Activated CD4-positive, alpha-beta memory T cell treated with anti-CD3 and anti-CD28 coated beads, Interleukin-2, amount 10 ng/mL, durations not matched to agents 7 days and 5 days (primary cell): ENCODE measurements around the gene FBH1. TPM values are rescaled to one million over a fixed set of nuclear protein-coding genes. Genes with fewer than 3 reads are reported as not detected.

Experiments
- CTCF ChIA-PET: fragments of 350-600 bp; sonication (Branson Sonifier 250); formaldehyde crosslinking; loops from one replicate; lab custom pipeline; 2021; ENCODE audit warnings: antibody characterized with exemption, inconsistent platforms; lab: Charles Lee
- POLR2A ChIA-PET: fragments of 350-600 bp; sonication (Branson Sonifier 250); formaldehyde crosslinking; loops from one replicate; lab custom pipeline; 2021; ENCODE audit warnings: antibody characterized with exemption; lab: Charles Lee
- DNase-seq: peaks from one replicate; pipeline ENCODE4 v3.0.0-alpha.2; 2020
- H3K27ac Mint-ChIP-seq: one replicate; pipeline ENCODE4 v1.8.0; 2021; ENCODE audit warnings: mild to moderate bottlenecking, mixed read lengths
- H3K27me3 Mint-ChIP-seq: one replicate; pipeline ENCODE4 v1.8.0; 2021; ENCODE audit warnings: mixed read lengths
- H3K36me3 Mint-ChIP-seq: one replicate; pipeline ENCODE4 v1.8.0; 2021; ENCODE audit warnings: low read depth, mixed read lengths
- H3K4me1 Mint-ChIP-seq: one replicate; pipeline ENCODE4 v1.8.0; 2021; ENCODE audit warnings: mixed read lengths
- H3K4me3 Mint-ChIP-seq: one replicate; pipeline ENCODE4 v1.8.0; 2021; ENCODE audit warnings: mild to moderate bottlenecking, mixed read lengths
- H3K9me3 Mint-ChIP-seq: one replicate; pipeline ENCODE4 v1.8.0; 2021; ENCODE audit warnings: mixed read lengths
- total RNA-seq, 2 experiments: library from RNA; stranded (reverse); gene quantifications; one replicate each; pipeline ENCODE4 v1.2.3, GENCODE V29; 2021

FBH1 gene
- total RNA-seq, 2 experiments from 2014 or later: 54.8 to 61.6 TPM

GRCh38 chr10:5887029-5887428 lies 3.0 kb upstream of the FBH1 start:
- no peak overlapping the region for H3K4me3 Mint-ChIP-seq
- no peak overlapping the region for H3K27ac Mint-ChIP-seq
- CTCF ChIA-PET: interaction anchor here (0.6 to 2.7 kb wide), 3 partner anchors 13 to 91 kb away, joined by 4 to 8 read pairs (median 5); no protein-coding TSS in a partner anchor
- POLR2A ChIA-PET: interaction anchor here (0.6 to 1.1 kb wide), 2 partner anchors 8 to 74 kb away, joined by 3 read pairs; partner anchors contain the start of gene GDI2
- H3K4me1 Mint-ChIP-seq: peaks cover 30% of the 10 kb centered on the region
- H3K27me3 Mint-ChIP-seq: no peaks in the 10 kb centered on the region
- H3K36me3 Mint-ChIP-seq: peaks cover 31% of the 10 kb centered on the region
- no peaks in the 10 kb centered on the region for H3K9me3 Mint-ChIP-seq
- DNase-seq: no peak

- no peak overlapping the region for H3K27ac Mint-ChIP-seq
- H3K4me3 Mint-ChIP-seq: no peak overlapping the region
- POLR2A ChIA-PET: interaction anchor here (0.9 to 4.3 kb wide), 5 partner anchors 8 to 123 kb away, joined by 3 to 31 read pairs (median 3); partner anchors contain the start of genes GDI2 and IL15RA
- no peaks in the 10 kb centered on the region for H3K9me3 Mint-ChIP-seq
- DNase-seq: no peak
- CTCF ChIA-PET: interaction anchor here (1.0 to 2.7 kb wide), 3 partner anchors 14 to 258 kb away, joined by 4 to 8 read pairs (median 5); partner anchors contain the start of gene GDI2
- no peaks in the 10 kb centered on the region for H3K27me3 Mint-ChIP-seq
- peaks cover 31% of the 10 kb centered on the region for H3K36me3 Mint-ChIP-seq
- H3K4me1 Mint-ChIP-seq: peaks cover 36% of the 10 kb centered on the region
Measured at GRCh38 chr10:5887641-5888040, 2.4 kb upstream of the FBH1 start.

- POLR2A ChIA-PET: interaction anchor here (0.8 to 4.3 kb wide), 6 partner anchors 9 to 123 kb away, joined by 3 to 31 read pairs (median 3); partner anchors contain the start of genes GDI2 and IL15RA
- no peak overlapping the region for H3K27ac Mint-ChIP-seq
- no peaks in the 10 kb centered on the region for H3K9me3 Mint-ChIP-seq
- H3K27me3 Mint-ChIP-seq: no peaks in the 10 kb centered on the region
- peaks cover 39% of the 10 kb centered on the region for H3K4me1 Mint-ChIP-seq
- DNase-seq: no peak
- CTCF ChIA-PET: interaction anchor here (0.5 to 2.7 kb wide), 4 partner anchors 14 to 259 kb away, joined by 3 to 8 read pairs (median 4); partner anchors contain the start of gene GDI2
- H3K4me3 Mint-ChIP-seq: peak overlapping the region; percentile 83
- peaks cover 31% of the 10 kb centered on the region for H3K36me3 Mint-ChIP-seq
Measured at GRCh38 chr10:5888351-5888750, 1.7 kb upstream of the FBH1 start.

DNA sequence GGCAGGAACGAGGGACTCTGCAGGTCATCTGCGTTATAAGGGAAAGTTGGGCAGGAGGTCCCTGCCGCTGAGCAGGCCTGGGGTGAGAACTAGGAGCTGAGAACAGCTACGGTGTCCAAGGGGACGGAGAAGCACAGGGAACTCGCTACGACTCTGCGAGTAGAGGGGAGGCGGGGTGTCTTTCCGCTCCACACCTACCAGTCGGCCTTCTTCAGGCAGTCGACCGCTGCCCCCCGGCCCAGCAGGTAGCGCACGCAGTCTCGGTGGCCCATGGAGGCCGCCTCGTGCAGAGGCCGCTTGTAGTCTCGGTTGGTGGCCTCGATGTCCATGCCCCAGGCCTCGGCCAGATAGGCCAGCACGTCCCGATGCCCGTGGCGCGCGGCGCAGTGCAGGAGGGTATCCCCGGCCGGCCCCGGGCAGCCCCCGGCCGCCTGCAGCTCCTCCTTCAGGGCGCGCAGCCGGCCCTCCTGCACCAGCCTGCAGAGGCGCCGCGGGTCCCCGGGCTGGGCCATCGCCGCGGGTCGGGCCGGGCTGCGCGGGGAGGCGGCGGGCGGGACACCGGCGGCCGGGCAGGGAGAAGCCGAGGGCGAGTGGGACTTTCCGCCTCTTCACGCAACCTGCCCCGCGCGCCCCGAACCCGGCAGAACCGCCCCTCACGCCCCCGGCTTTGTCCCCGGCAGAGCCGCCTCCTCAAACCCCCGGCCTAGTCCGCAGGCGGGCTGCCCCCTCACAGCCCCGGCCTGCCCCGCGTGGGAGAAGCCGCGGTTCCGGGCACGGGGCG lies 1.0 kb upstream of the FBH1 start:
- H3K27me3 Mint-ChIP-seq: no peaks in the 10 kb centered on the region
- H3K9me3 Mint-ChIP-seq: no peaks in the 10 kb centered on the region
- no peak overlapping the region for H3K27ac Mint-ChIP-seq
- H3K36me3 Mint-ChIP-seq: peaks cover 32% of the 10 kb centered on the region
- H3K4me1 Mint-ChIP-seq: peaks cover 41% of the 10 kb centered on the region
- peak overlapping the region; percentile 84 for H3K4me3 Mint-ChIP-seq
- ChIA-PET POLR2A (interaction anchor here (0.7 to 4.3 kb wide), 14 partner anchors 12 to 205 kb away, joined by 3 to 42 read pairs (median 6); partner anchors contain the start of genes GDI2, IL15RA and TASOR2), CTCF (interaction anchor here (0.5 to 2.7 kb wide), 10 partner anchors 11 to 411 kb away, joined by 3 to 9 read pairs (median 5); partner anchors contain the start of genes GDI2 and IL15RA)
- DNase-seq: peak; percentile 49

DNA sequence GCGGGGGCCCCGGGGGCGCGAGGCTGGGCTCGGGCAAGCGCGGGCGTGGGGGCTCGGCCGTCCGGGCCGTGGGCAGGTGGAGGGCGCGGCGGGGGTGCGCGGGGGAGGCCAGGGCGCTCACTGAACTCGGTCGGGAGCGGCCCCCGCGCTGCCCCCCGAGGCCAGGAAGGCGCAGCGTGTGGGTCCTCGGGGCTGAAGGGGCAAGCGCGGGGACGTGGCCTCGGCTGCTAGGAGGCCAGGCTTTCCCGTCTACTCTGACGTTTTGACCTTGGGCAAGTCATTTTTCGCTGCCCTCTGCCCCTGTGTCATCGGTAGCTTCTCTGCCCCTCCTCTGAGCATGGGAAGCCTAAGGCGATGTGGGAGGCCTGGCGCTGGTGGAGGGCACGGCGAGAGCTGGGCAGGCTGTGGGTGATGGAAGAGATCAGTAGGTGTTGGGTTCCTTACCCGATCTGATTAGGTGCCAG lies 441 bp downstream of the FBH1 start:
- peak; percentile 41 for DNase-seq
- H3K9me3 Mint-ChIP-seq: no peaks in the 10 kb centered on the region
- ChIA-PET CTCF (interaction anchor here (0.9 to 1.7 kb wide), 9 partner anchors 13 to 254 kb away, joined by 3 to 9 read pairs (median 5); partner anchors contain the start of genes GDI2, IL15RA and TASOR2), POLR2A (interaction anchor here (0.7 to 4.3 kb wide), 17 partner anchors 8 to 221 kb away, joined by 3 to 42 read pairs (median 4); partner anchors contain the start of genes GDI2, IL15RA and TASOR2)
- peak overlapping the region; percentile 68 for H3K27ac Mint-ChIP-seq
- peaks cover 41% of the 10 kb centered on the region for H3K36me3 Mint-ChIP-seq
- no peaks in the 10 kb centered on the region for H3K27me3 Mint-ChIP-seq
- peak overlapping the region; percentile 91 for H3K4me3 Mint-ChIP-seq
- peaks cover 52% of the 10 kb centered on the region for H3K4me1 Mint-ChIP-seq

DNA sequence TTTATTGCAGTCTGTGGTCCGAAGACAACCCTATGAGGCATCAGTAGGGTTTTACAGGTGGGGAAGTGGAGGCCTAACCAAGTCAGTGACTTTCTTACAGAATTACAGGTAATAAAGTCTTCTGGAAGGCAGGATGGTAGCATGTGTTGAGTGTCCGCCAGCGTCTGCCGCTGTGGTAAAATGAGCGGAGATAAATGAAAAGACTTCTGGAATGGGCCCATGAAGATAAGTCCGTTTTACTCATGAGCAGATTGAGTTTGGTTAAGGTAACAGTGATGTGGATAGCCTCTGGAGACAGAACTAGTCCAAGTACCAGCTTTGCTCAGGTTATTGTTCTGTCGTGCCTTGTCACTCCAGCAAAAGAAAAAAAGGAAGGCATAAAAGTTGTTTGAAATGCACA lies 966 bp downstream of the FBH1 start:
- Mint-ChIP-seq H3K4me3 (peak overlapping the region; percentile 91), H3K27ac (peak overlapping the region; percentile 68), H3K27me3 (no peaks in the 10 kb centered on the region), H3K36me3 (peaks cover 41% of the 10 kb centered on the region), H3K4me1 (peaks cover 57% of the 10 kb centered on the region), H3K9me3 (no peaks in the 10 kb centered on the region)
- ChIA-PET POLR2A (interaction anchor here (1.4 to 4.3 kb wide), 9 partner anchors 8 to 207 kb away, joined by 3 to 42 read pairs (median 7); partner anchors contain the start of genes GDI2, IL15RA and TASOR2), CTCF (no interaction called here)
- DNase-seq: no peak

DNA sequence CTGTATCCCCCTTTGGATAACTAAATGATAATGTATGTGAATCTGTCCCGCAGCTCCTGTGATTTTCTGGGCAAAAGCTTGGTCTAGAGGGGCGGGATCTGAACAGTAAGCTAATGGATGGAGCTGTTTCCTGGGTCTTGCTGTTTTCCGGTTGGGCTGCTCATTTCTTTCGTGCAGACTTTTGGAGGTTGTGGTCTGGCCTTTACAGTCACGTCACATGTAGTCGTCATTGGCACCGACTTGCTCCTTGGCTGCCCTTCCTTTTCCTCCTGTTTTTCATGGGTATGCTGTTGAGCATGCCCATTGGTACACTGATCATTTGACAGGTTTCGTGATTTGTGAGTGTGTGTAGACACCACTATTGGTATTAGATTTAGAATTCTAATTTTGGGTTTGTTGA lies 2.0 kb downstream of the FBH1 start:
- CTCF ChIA-PET: no interaction called here
- POLR2A ChIA-PET: interaction anchor here (0.8 to 3.1 kb wide), 2 partner anchors 78 to 719 kb away, joined by 3 to 42 read pairs; partner anchors contain the start of gene GDI2

GRCh38 chr10:5893321-5893720 lies 3.3 kb downstream of the FBH1 start:
- DNase-seq: no peak
- CTCF ChIA-PET: interaction anchor here (1.6 kb wide), 2 partner anchors 84 to 144 kb away, joined by 3 to 5 read pairs; partner anchors contain the start of gene IL15RA
- H3K4me1 Mint-ChIP-seq: peaks cover 61% of the 10 kb centered on the region
- H3K4me3 Mint-ChIP-seq: no peak overlapping the region
- peaks cover 8% of the 10 kb centered on the region for H3K9me3 Mint-ChIP-seq
- H3K27ac Mint-ChIP-seq: no peak overlapping the region
- no peaks in the 10 kb centered on the region for H3K27me3 Mint-ChIP-seq
- H3K36me3 Mint-ChIP-seq: peaks cover 49% of the 10 kb centered on the region
- POLR2A ChIA-PET: interaction anchor here (0.6 to 1.2 kb wide), 2 partner anchors 32 to 80 kb away, joined by 3 read pairs; partner anchors contain the start of gene GDI2

More for the DNA sequence above, 2.0 kb downstream of the FBH1 start:
- peak overlapping the region; percentile 4 for H3K27ac Mint-ChIP-seq
- H3K4me1 Mint-ChIP-seq: peaks cover 64% of the 10 kb centered on the region
- peak overlapping the region; percentile 12 for H3K4me3 Mint-ChIP-seq
- H3K36me3 Mint-ChIP-seq: peaks cover 41% of the 10 kb centered on the region
- no peaks in the 10 kb centered on the region for H3K9me3 Mint-ChIP-seq
- no peaks in the 10 kb centered on the region for H3K27me3 Mint-ChIP-seq
- no peak for DNase-seq

- Mint-ChIP-seq H3K4me3 (no peak overlapping the region), H3K36me3 (peaks cover 49% of the 10 kb centered on the region), H3K4me1 (peaks cover 56% of the 10 kb centered on the region), H3K9me3 (peaks cover 8% of the 10 kb centered on the region), H3K27me3 (no peaks in the 10 kb centered on the region), H3K27ac (no peak overlapping the region)
- CTCF ChIA-PET: interaction anchor here (1.6 kb wide), 1 partner anchor 143 kb away, joined by 3 read pairs; no protein-coding TSS in a partner anchor
- POLR2A ChIA-PET: interaction anchor here (1.0 to 1.5 kb wide), 3 partner anchors 8 to 82 kb away, joined by 3 read pairs; no protein-coding TSS in a partner anchor
- DNase-seq: no peak
Measured at GRCh38 chr10:5894403-5894802, 4.4 kb downstream of the FBH1 start.

GRCh38 chr10:5894873-5895272 lies 4.8 kb downstream of the FBH1 start:
- Mint-ChIP-seq H3K4me1 (peaks cover 56% of the 10 kb centered on the region), H3K27ac (no peak overlapping the region), H3K27me3 (no peaks in the 10 kb centered on the region), H3K9me3 (peaks cover 8% of the 10 kb centered on the region), H3K4me3 (no peak overlapping the region), H3K36me3 (peaks cover 49% of the 10 kb centered on the region)
- ChIA-PET POLR2A (interaction anchor here (1.0 to 1.5 kb wide), 3 partner anchors 8 to 82 kb away, joined by 3 read pairs; no protein-coding TSS in a partner anchor), CTCF (no interaction called here)
- no peak for DNase-seq

GRCh38 chr10:5895365-5895764 lies 5.3 kb downstream of the FBH1 start:
- DNase-seq: no peak
- Mint-ChIP-seq H3K4me3 (no peak overlapping the region), H3K36me3 (peaks cover 49% of the 10 kb centered on the region), H3K4me1 (peaks cover 56% of the 10 kb centered on the region), H3K27me3 (no peaks in the 10 kb centered on the region), H3K9me3 (peaks cover 8% of the 10 kb centered on the region), H3K27ac (peak overlapping the region; percentile 53)
- CTCF ChIA-PET: no interaction called here
- POLR2A ChIA-PET: interaction anchor here (1.1 to 1.5 kb wide), 2 partner anchors 9 to 81 kb away, joined by 3 read pairs; no protein-coding TSS in a partner anchor

DNA sequence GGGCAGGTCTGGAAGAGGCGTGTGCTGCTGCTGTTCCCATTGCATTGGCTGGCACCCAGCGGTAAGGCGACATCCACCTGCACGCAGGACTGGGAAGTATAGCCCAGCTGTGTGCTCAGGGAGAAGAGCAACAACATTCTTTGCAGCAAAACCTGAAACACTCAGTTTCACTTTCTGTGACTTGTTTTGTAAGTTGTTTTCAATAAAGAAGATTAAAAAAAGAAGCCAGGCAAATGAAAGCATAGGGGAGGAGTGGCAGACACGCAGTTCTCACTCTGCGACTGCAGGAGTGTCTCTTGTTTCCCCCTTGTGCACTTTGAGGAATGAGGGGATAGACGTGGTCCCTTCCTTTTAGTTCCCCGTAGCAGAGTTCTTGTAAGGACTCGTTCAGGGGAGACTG lies 5.8 kb downstream of the FBH1 start:
- no peak for DNase-seq
- H3K4me3 Mint-ChIP-seq: peak overlapping the region; percentile 2
- peak overlapping the region; percentile 53 for H3K27ac Mint-ChIP-seq
- H3K9me3 Mint-ChIP-seq: peaks cover 8% of the 10 kb centered on the region
- peaks cover 47% of the 10 kb centered on the region for H3K36me3 Mint-ChIP-seq
- CTCF ChIA-PET: no interaction called here
- peaks cover 53% of the 10 kb centered on the region for H3K4me1 Mint-ChIP-seq
- H3K27me3 Mint-ChIP-seq: no peaks in the 10 kb centered on the region
- POLR2A ChIA-PET: interaction anchor here (1.1 to 1.5 kb wide), 2 partner anchors 9 to 81 kb away, joined by 3 read pairs; no protein-coding TSS in a partner anchor
